Nephron progenitor cell (in vitro differentiated cells): Measurements from ENCODE around the gene GOLGA6L24.
"Not testable (repeated sequence)": the region's sequence is repeated elsewhere in the genome, so short reads cannot be mapped to it uniquely, and the experiment has no call there.

Experiments used
- DNase-seq: peaks from one replicate; pipeline ENCODE4 v3.0.0; 2021
- H3K27ac Mint-ChIP-seq: 2 replicates; pipeline ENCODE4 v1.8.0; 2021; ENCODE audit warnings: mild to moderate bottlenecking, moderate library complexity, mixed read lengths
- H3K27me3 Mint-ChIP-seq: 2 replicates; pipeline ENCODE4 v1.8.0; 2021; ENCODE audit warnings: mild to moderate bottlenecking, low read depth, mixed read lengths; ENCODE audit not compliant: poor library complexity
- H3K36me3 Mint-ChIP-seq: 2 replicates; pipeline ENCODE4 v1.8.0; 2021; ENCODE audit warnings: low read depth, mixed read lengths
- H3K4me1 Mint-ChIP-seq: 2 replicates; pipeline ENCODE4 v1.8.0; 2021; ENCODE audit warnings: mixed read lengths
- H3K4me3 Mint-ChIP-seq: 2 replicates; pipeline ENCODE4 v1.8.0; 2021; ENCODE audit warnings: mild to moderate bottlenecking, moderate library complexity, mixed read lengths
- H3K9me3 Mint-ChIP-seq: 2 replicates; pipeline ENCODE4 v1.8.0; 2021; ENCODE audit warnings: mild to moderate bottlenecking, moderate library complexity, mixed read lengths

The GOLGA6L24 gene

GRCh38 chr15:28308718-28309117 is 49.2 kb downstream of the GOLGA6L24 start:
- H3K36me3 Mint-ChIP-seq, result peaks cover 73% of the 10 kb centered on the region
- not testable (repeated sequence) for H3K27ac Mint-ChIP-seq, H3K4me3 Mint-ChIP-seq, DNase-seq, H3K27me3 Mint-ChIP-seq, H3K4me1 Mint-ChIP-seq
- H3K9me3 Mint-ChIP-seq, result peaks cover 58% of the 10 kb centered on the region
